GM12891 (cell line): ENCODE data around the gene SCG5.

ENCODE experiments used
- DNase-seq: peaks from one replicate; pipeline ENCODE4 v3.0.0; 2011; ENCODE audit warnings: low spot score; ENCODE audit not compliant: insufficient read length
- FAIRE-seq: peaks from 2 replicates; lab custom pipeline; 2011; peaks lifted over from hg19 to GRCh38; lab: Jason Lieb, UNC
- PAX5 ChIP-seq: IDR thresholded peaks from 2 replicates; pipeline ENCODE4 v1.6.1; 2011; ENCODE audit warnings: low read length, moderate library complexity, mild to moderate bottlenecking; ENCODE audit not compliant: insufficient read depth, severe bottlenecking
- POLR2A ChIP-seq: IDR thresholded peaks from 2 replicates; pipeline ENCODE4 v1.6.1; 2011; ENCODE audit warnings: low read depth, low read length, control low read depth
- POLR2AphosphoS5 ChIP-seq: IDR thresholded peaks from 2 replicates; pipeline ENCODE4 v1.6.1; 2011; ENCODE audit warnings: low read depth, low read length, control low read depth
- POU2F2 ChIP-seq: IDR thresholded peaks from 2 replicates; pipeline ENCODE4 v1.6.1; 2011; ENCODE audit warnings: low read depth, mild to moderate bottlenecking, control low read depth, low read length, moderate library complexity
- SPI1 ChIP-seq: IDR thresholded peaks from 2 replicates; pipeline ENCODE4 v1.6.1; 2011; ENCODE audit warnings: low read depth, low read length, control low read depth
- TAF1 ChIP-seq: IDR thresholded peaks from 2 replicates; pipeline ENCODE4 v1.6.1; 2011; ENCODE audit warnings: low read depth, low read length, control low read depth

The SCG5 gene

DNA sequence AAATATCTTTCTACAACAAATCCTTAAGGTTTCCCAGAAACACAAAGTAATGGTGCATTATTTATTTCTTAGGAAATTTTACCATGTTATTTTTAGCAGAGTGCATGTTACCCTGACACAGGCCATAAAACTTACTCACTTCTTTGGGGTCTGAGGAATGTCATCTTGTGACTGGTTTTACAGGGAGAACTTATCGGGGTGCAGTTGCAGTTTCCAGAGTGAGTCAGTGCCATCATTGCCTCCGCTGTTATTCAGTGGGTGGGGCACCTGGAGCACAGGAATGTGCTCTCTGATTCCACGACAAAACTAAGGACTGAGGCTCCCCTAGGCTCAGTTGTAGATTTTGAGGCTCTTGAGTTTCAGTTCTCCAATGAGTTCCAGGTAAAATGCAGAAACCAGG lies 65.2 kb downstream of the SCG5 start:
- DNase-seq (no peak), FAIRE-seq (no peak)
- TF ChIP-seq TAF1: no peak
- no peak for TF ChIP-seq PAX5
- TF ChIP-seq POLR2AphosphoS5: no peak
- no peak for TF ChIP-seq POLR2A
- no peak for TF ChIP-seq POU2F2
- TF ChIP-seq SPI1: no peak

DNA sequence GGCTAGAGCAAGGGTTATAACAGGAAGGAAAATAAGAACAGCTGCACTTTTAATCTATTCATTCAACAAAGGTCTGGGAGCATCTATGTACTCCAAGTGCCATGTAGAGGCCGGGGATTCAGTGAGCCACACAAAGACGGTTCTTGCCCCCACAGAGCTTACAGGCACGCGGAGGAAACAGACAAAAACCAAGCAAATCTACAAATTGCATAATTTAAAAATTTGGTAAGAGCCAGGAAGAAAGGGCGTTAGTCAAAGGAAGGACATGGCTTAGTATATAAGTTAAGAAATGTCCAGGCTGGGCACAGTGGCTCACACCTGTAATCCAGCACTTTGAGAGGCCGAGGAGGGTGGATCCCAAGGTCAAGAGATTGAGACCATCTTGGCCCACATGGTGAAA lies 65.9 kb downstream of the SCG5 start:
- DNase-seq: no peak
- TF ChIP-seq SPI1 (no peak), POLR2A (no peak), POLR2AphosphoS5 (no peak), TAF1 (no peak), PAX5 (no peak), POU2F2 (no peak)
- FAIRE-seq: no peak

GRCh38 chr15:32709295-32710033 lies 68.0 kb downstream of the SCG5 start:
- TF ChIP-seq POU2F2: no peak
- no peak for TF ChIP-seq SPI1
- TF ChIP-seq POLR2A: no peak
- no peak for TF ChIP-seq POLR2AphosphoS5
- TF ChIP-seq PAX5: no peak
- no peak for TF ChIP-seq TAF1
- no peak for DNase-seq

DNA sequence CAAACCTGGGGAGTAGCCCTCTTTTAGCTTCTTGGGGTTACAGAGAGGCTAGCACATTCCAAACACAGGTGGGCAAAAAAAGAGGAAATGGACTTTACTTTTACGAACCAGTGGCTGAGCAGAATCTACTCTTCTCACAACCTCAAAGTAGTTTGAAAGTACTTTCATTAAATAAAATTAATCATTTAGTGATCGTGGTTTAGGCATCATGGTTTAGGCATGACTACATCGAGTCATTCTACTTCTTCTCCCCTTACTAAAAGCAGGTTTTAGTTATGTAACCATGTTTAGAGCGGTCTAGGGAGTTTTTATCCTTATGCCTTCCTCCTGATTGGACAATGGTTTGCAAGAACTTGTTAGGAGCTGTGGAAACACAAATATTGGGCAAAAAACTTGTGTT lies 73.8 kb downstream of the SCG5 start:
- DNase-seq (no peak), FAIRE-seq (no peak)
- TF ChIP-seq POLR2A: no peak
- no peak for TF ChIP-seq POU2F2
- TF ChIP-seq TAF1: no peak
- TF ChIP-seq POLR2AphosphoS5: no peak
- peak; percentile 95 for TF ChIP-seq SPI1
- no peak for TF ChIP-seq PAX5

More at GRCh38 chr15:32709295-32710033, 68.0 kb downstream of the SCG5 start:
- no peak for FAIRE-seq

- TF ChIP-seq POLR2AphosphoS5 (no peak), PAX5 (no peak), POU2F2 (no peak), TAF1 (no peak), POLR2A (no peak), SPI1 (no peak)
- no peak for FAIRE-seq
- no peak for DNase-seq
These were observed 74.9 kb downstream of the SCG5 start for GRCh38 chr15:32716216-32716914.

- peak; percentile 24 for DNase-seq
- no peak for FAIRE-seq
- TF ChIP-seq POU2F2 (no peak), SPI1 (no peak)
These were observed 75.5 kb downstream of the SCG5 start for GRCh38 chr15:32716915-32717425.

DNA sequence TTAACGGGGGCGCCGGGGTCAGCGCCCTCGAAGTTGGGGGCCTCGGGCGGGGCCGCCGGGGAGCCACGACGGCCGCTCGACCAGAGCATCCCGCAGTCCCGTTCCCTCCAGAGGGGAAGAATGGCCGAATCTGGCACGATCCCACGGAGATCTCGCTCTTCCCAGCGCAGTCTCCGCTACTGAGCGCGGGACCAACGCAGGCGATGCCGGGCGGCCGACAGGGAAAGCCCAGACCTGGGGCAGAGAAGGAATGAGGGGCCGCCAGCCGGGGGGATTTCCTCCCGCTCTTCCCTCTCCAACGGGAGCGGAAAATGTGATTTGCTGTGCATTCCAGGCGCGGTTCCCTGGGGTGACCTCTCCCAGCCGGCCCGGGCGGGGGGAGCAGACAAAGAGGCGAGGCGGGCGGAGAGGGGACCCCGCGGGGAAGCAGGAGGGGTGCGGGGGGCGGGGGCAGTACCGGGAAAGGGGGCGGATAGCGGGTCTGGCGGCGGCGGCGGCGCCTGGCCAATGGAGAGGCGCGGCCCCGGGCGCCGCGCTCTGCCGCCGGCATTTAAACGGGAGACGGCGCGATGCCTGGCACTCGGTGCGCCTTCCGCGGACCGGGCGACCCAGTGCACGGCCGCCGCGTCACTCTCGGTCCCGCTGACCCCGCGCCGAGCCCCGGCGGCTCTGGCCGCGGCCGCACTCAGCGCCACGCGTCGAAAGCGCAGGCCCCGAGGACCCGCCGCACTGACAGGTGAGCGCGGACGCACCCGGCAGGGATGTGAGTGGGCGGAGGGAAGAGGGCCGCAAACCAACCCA lies 76.1 kb downstream of the SCG5 start, which contains the start of gene GREM1:
Gene GREM1, plus strand, starts transcription at position 579 of the 801 bp plus-strand sequence. CDS start 12,687 bp downstream, outside the sequence.
- DNase-seq (no peak), FAIRE-seq (no peak)
- TF ChIP-seq PAX5: no peak
- TF ChIP-seq POLR2A: no peak
- TF ChIP-seq POLR2AphosphoS5: no peak
- TF ChIP-seq TAF1: no peak
- no peak for TF ChIP-seq POU2F2
- TF ChIP-seq SPI1: no peak

- DNase-seq: no peak
- FAIRE-seq: no peak
- TF ChIP-seq TAF1 (no peak), PAX5 (no peak), SPI1 (no peak), POLR2AphosphoS5 (no peak), POU2F2 (no peak), POLR2A (no peak)
These were observed 76.8 kb downstream of the SCG5 start for GRCh38 chr15:32718227-32718820.

- DNase-seq (no peak), FAIRE-seq (no peak)
- no peak for TF ChIP-seq SPI1
- TF ChIP-seq POLR2AphosphoS5: no peak
- no peak for TF ChIP-seq POLR2A
- TF ChIP-seq TAF1: no peak
- no peak for TF ChIP-seq PAX5
- TF ChIP-seq POU2F2: no peak
These were observed 77.6 kb downstream of the SCG5 start for GRCh38 chr15:32718821-32719716.
